HepG2 (cell line): Measurements from ENCODE around the gene GATC. TPM values are rescaled to one million over a fixed set of nuclear protein-coding genes. Genes with fewer than 3 reads are reported as not detected.

Experiments used
- ATAC-seq: fragments of 200-7000 bp; cut with Tn5 transposase; 3 replicates; pipeline ENCODE4 v1.9.1; 2020; ENCODE audit warnings: mild to moderate bottlenecking, moderate library complexity
- BruUV-seq: library from RNA; stranded (reverse); fragments of 400-500 nt; replicated peaks from 2 replicates; lab custom pipeline; 2021; lab: Mats Ljungman, UMichigan
- CTCF ChIA-PET: fragments of 300-600 bp; formaldehyde crosslinking; extraction: SDS; loops from one replicate; lab custom pipeline; 2021; ENCODE audit warnings: low total read pairs, inconsistent platforms, low intra/inter-chr PET ratio; lab: Yijun Ruan, JAX
- POLR2A ChIA-PET: fragments of 350-600 bp; sonication (Branson Sonifier 250); formaldehyde crosslinking; loops from one replicate; lab custom pipeline; 2020; ENCODE audit warnings: antibody characterized with exemption, inconsistent platforms; lab: Yijun Ruan, JAX
- DNase-seq: peaks from one replicate; pipeline ENCODE4 v3.0.0-alpha.2; 2015; ENCODE audit warnings: low spot score
- FAIRE-seq: peaks from 3 replicates; lab custom pipeline; 2011; peaks lifted over from hg19 to GRCh38; lab: Jason Lieb, UNC
- H2AFZ ChIP-seq: one replicate; pipeline ENCODE4 v1.6.1; 2011; ENCODE audit warnings: low read length, inconsistent platforms
- H3K27ac ChIP-seq: fragments of 300-600 bp; 3 replicates; pipeline ENCODE4 v1.8.0; 2011; ENCODE audit warnings: mixed run types, mild to moderate bottlenecking, mixed read lengths, low read length, inconsistent platforms; ENCODE audit not compliant: insufficient read depth; ENCODE audit errors: extremely low read length
- H3K27me3 ChIP-seq, 2 experiments: fragments of 200-600 bp in 1 of 2; 2 replicates in 1 of 2; 3 replicates in 1 of 2; pipeline versions ENCODE4 v1.6.0 to v1.8.0; 2011; ENCODE audit warnings: low read length in 2 of 2, mild to moderate bottlenecking in 2 of 2, moderate library complexity in 2 of 2, inconsistent platforms in 1 of 2; ENCODE audit not compliant: insufficient read depth in 2 of 2, control insufficient read depth in 1 of 2
- H3K36me3 ChIP-seq, 2 experiments: fragments of 200-600 bp in 1 of 2; replicated peaks in 1 of 2; 2 replicates in 1 of 2; 3 replicates in 1 of 2; pipeline versions ENCODE4 v1.5.1 to v1.8.0; 2011; ENCODE audit warnings: low read length in 2 of 2, inconsistent platforms in 1 of 2; ENCODE audit not compliant: insufficient read depth in 2 of 2, control insufficient read depth in 1 of 2
- H3K4me1 ChIP-seq: 2 replicates; pipeline ENCODE4 v1.5.1; 2012; ENCODE audit warnings: low read length, inconsistent platforms; ENCODE audit not compliant: insufficient read depth
- H3K4me2 ChIP-seq: 2 replicates; pipeline ENCODE4 v1.6.0; 2011; ENCODE audit warnings: low read depth, low read length, inconsistent platforms
- H3K4me3 ChIP-seq, 3 experiments: fragments of 200-600 bp in 1 of 3; sonication (generic), shearing (Covaris generic) in 1 of 3; replicated peaks in 1 of 3; 2 replicates each; pipeline ENCODE4 v1.5.1; 2011 to 2016; ENCODE audit warnings: low read length in 3 of 3, inconsistent platforms in 2 of 3, low read depth in 2 of 3, mild to moderate bottlenecking in 2 of 3, control low read depth in 1 of 3, mixed read lengths in 1 of 3; ENCODE audit not compliant: insufficient read depth in 1 of 3
- H3K79me2 ChIP-seq: one replicate; pipeline ENCODE4 v1.6.1; 2011; ENCODE audit warnings: low read length, inconsistent platforms; ENCODE audit not compliant: insufficient read depth
- H3K9ac ChIP-seq: 2 replicates; pipeline ENCODE4 v1.6.0; 2011; ENCODE audit warnings: mild to moderate bottlenecking, low read depth, low read length, inconsistent platforms; ENCODE audit not compliant: insufficient read depth
- H3K9me3 ChIP-seq: 2 replicates; pipeline ENCODE4 v1.5.1; 2012; ENCODE audit warnings: mild to moderate bottlenecking, low read length
- H4K20me1 ChIP-seq: 2 replicates; pipeline ENCODE4 v1.6.0; 2011; ENCODE audit warnings: inconsistent platforms, mild to moderate bottlenecking, low read length, moderate library complexity; ENCODE audit not compliant: insufficient read depth
- CERS6 ChIP-seq: sonication (generic); formaldehyde crosslinking; IDR thresholded peaks from 2 replicates; pipeline ENCODE4 v1.5.0; 2020; ENCODE audit warnings: missing genetic modification reagents
- HINFP ChIP-seq: sonication (generic); formaldehyde crosslinking; IDR thresholded peaks from 2 replicates; pipeline ENCODE4 v1.4.0; 2020; ENCODE audit warnings: low read depth, mild to moderate bottlenecking, missing genetic modification reagents
- HNF4G ChIP-seq, 2 experiments: sonication (generic) in 1 of 2; formaldehyde crosslinking in 1 of 2; IDR thresholded peaks; 2 replicates each; pipeline versions ENCODE4 v1.4.0 to v1.6.1; 2011 to 2020; ENCODE audit warnings: borderline replicate concordance in 2 of 2, low read depth in 2 of 2, mild to moderate bottlenecking in 2 of 2, low read length in 1 of 2, missing genetic modification reagents in 1 of 2, moderate library complexity in 1 of 2
- HOXA7 ChIP-seq: sonication (generic); formaldehyde crosslinking; IDR thresholded peaks from 2 replicates; pipeline ENCODE4 v1.8.1; 2022; ENCODE audit warnings: mild to moderate bottlenecking, missing genetic modification reagents, moderate library complexity
- MTA3 ChIP-seq: sonication (generic); formaldehyde crosslinking; IDR thresholded peaks from 2 replicates; pipeline ENCODE4 v1.4.0; 2020; ENCODE audit warnings: missing genetic modification reagents
- NCOA5 ChIP-seq: sonication (generic); formaldehyde crosslinking; IDR thresholded peaks from 2 replicates; pipeline ENCODE4 v1.4.0; 2020; ENCODE audit warnings: missing genetic modification reagents
- POLR2AphosphoS5 ChIP-seq: IDR thresholded peaks from 2 replicates; pipeline ENCODE4 v1.6.1; 2012; ENCODE audit warnings: low read depth, low read length
- STAT6 ChIP-seq: sonication (generic); formaldehyde crosslinking; IDR thresholded peaks from 2 replicates; pipeline ENCODE4 v1.4.0; 2020; ENCODE audit warnings: missing genetic modification reagents, mild to moderate bottlenecking, borderline replicate concordance
- ZFY ChIP-seq: sonication (generic); formaldehyde crosslinking; IDR thresholded peaks from 2 replicates; pipeline ENCODE4 v1.4.0; 2020; ENCODE audit warnings: missing genetic modification reagents
- ZNF205 ChIP-seq: IDR thresholded peaks from 2 replicates; pipeline ENCODE4 v1.6.1; 2018; ENCODE audit warnings: missing biosample characterization, missing genetic modification reagents
- WGBS: methylation state at CpG from one replicate; pipeline ENCODE4 v1.1.6; 2017; ENCODE audit warnings: low lambda C conversion rate; 5-methylcytosine and 5-hydroxymethylcytosine counted together
- in situ Hi-C: cut with HindIII; loops from 2 replicates; pipeline ENCODE4 v1.10.0; 2017; ENCODE audit warnings: low pct_unique_long_range_greater_than_20kb; ENCODE audit not compliant: extremely low pct_ligation_motif_present
- intact Hi-C: fragments of 100-400 bp; cut with micrococcal nuclease; formaldehyde crosslinking; loops from one replicate; pipeline ENCODE4 v1.10.0; 2022; ENCODE audit not compliant: unreplicated experiment
- polyA plus RNA-seq, 8 experiments: library from polyadenylated mRNA; depleted of rRNA in 3 of 8; stranded (reverse) in 7 of 8; unstranded in 1 of 8; fragments of >200 nt; fragmentation: Illumina TruSeq in 4 of 8; extraction: Trizol in 4 of 8; gene quantifications; 2 replicates each; pipeline versions ENCODE4 v1.2.1 to v1.2.3, GENCODE V29; 2011 to 2016; ENCODE audit warnings: low read depth in 4 of 8, missing spikeins in 1 of 8, mixed read lengths in 1 of 8; ENCODE audit not compliant: insufficient read depth in 1 of 8
- total RNA-seq, 5 experiments: library from RNA; depleted of rRNA; stranded (reverse); fragments of >200 nt; fragmentation: Illumina TruSeq; extraction: Trizol; gene quantifications; 2 replicates each; pipeline ENCODE4 v1.2.3, GENCODE V29; 2016; ENCODE audit warnings: low read depth in 1 of 5

Gene GATC
- total and polyA plus RNA-seq, 2 of the 13 experiments (the other 11 are each of a cell fraction or from before 2014, with no cell fraction given) = 17.7 to 29.7 TPM

GRCh38 chr12:120474616-120474960 is 28.3 kb downstream of the GATC start (continued):
- no peak for TF ChIP-seq MTA3
- no peak for TF ChIP-seq HNF4G (IDR thresholded peaks at IDR 0.05; ENCODE audit: borderline replicate concordance, low read depth, low read length)
- no peak for TF ChIP-seq HNF4G (CRISPR knock-in tag; IDR thresholded peaks at IDR 0.05; ENCODE audit: borderline replicate concordance, low read depth)
- TF ChIP-seq CERS6 = no peak
- TF ChIP-seq NCOA5 (CRISPR knock-in tag) = no peak
- no peak for TF ChIP-seq STAT6 (CRISPR knock-in tag)
- no peak for TF ChIP-seq HINFP (CRISPR knock-in tag)

GRCh38 chr12:120475643-120476042 is 29.4 kb downstream of the GATC start:
- FAIRE-seq = no peak

More at GRCh38 chr12:120475643-120476042, 29.4 kb downstream of the GATC start:
- no peak for ATAC-seq
- BruUV-seq = no TSS peak
- Histone ChIP-seq H3K9me3 (no peaks in the 10 kb centered on the region), H3K4me2 (no peak overlapping the region), H3K4me3 (no peak overlapping the region), H3K9ac (no peak overlapping the region), H3K27me3 (no peaks in the 10 kb centered on the region), H3K79me2 (peaks cover 6% of the 10 kb centered on the region), H4K20me1 (no peaks in the 10 kb centered on the region), H3K36me3 (no peaks in the 10 kb centered on the region), H3K27ac (no peak overlapping the region), H2AFZ (no peak overlapping the region), H3K4me1 (peaks cover 36% of the 10 kb centered on the region)
- CTCF ChIA-PET = no interaction called here
- in situ Hi-C loops = no loop called here
- DNase-seq = no peak
- WGBS = 100% methylated on average over 1 of the region's 1 CpG
- intact Hi-C loops = no loop called here
- TF ChIP-seq ZFY (no peak), HOXA7 (CRISPR knock-in tag) (no peak), ZNF205 (CRISPR knock-in tag) (no peak), POLR2AphosphoS5 (no peak)
- POLR2A ChIA-PET = no interaction called here
